ENCODE results near the gene TRAF3.

Gene TRAF3

GRCh38 chr14:102889615-102890014 is 112.4 kb downstream of the TRAF3 start:
- TF ChIP-seq YY1 (IDR thresholded peaks at IDR 0.05; ENCODE audit: low read depth) (no peak), MAX (IDR thresholded peaks at IDR 0.05) (no peak), CEBPB (IDR thresholded peaks at IDR 0.05) (no peak), RAD21 (IDR thresholded peaks at IDR 0.05; ENCODE audit: low read depth) (no peak), REST (IDR thresholded peaks at IDR 0.05; ENCODE audit: low read depth) (no peak), USF1 (IDR thresholded peaks at IDR 0.05) (no peak), EGR1 (IDR thresholded peaks at IDR 0.05) (no peak), CREB1 (IDR thresholded peaks at IDR 0.05; ENCODE audit: low read depth) (no peak)

GRCh38 chr14:102891111-102891510 is 113.9 kb downstream of the TRAF3 start:
- TF ChIP-seq YY1 (IDR thresholded peaks at IDR 0.05; ENCODE audit: low read depth) (no peak), CEBPB (IDR thresholded peaks at IDR 0.05) (no peak), TAF1 (IDR thresholded peaks at IDR 0.05; ENCODE audit: low read depth) (no peak), EGR1 (IDR thresholded peaks at IDR 0.05) (no peak), ZBTB7A (IDR thresholded peaks at IDR 0.05; ENCODE audit: low read depth) (no peak), RAD21 (IDR thresholded peaks at IDR 0.05; ENCODE audit: low read depth) (no peak), NFIC (IDR thresholded peaks at IDR 0.05) (no peak), REST (IDR thresholded peaks at IDR 0.05; ENCODE audit: low read depth) (no peak), CREB1 (IDR thresholded peaks at IDR 0.05; ENCODE audit: low read depth) (no peak), USF1 (IDR thresholded peaks at IDR 0.05) (no peak), FOXM1 (IDR thresholded peaks at IDR 0.05; ENCODE audit: borderline replicate concordance, low read depth) (no peak), TEAD4 (IDR thresholded peaks at IDR 0.05) (no peak), EP300 (IDR thresholded peaks at IDR 0.05; ENCODE audit: borderline replicate concordance) (no peak), TCF12 (IDR thresholded peaks at IDR 0.05; ENCODE audit: low read depth) (no peak), MAX (IDR thresholded peaks at IDR 0.05) (no peak)

- TF ChIP-seq TCF12 (IDR thresholded peaks at IDR 0.05; ENCODE audit: low read depth) (no peak), REST (IDR thresholded peaks at IDR 0.05; ENCODE audit: low read depth) (no peak), TAF1 (IDR thresholded peaks at IDR 0.05; ENCODE audit: low read depth) (no peak), TEAD4 (IDR thresholded peaks at IDR 0.05) (no peak)
These were observed 114.3 kb downstream of the TRAF3 start for GRCh38 chr14:102891556-102891955.

GRCh38 chr14:102892651-102893050 is 115.4 kb downstream of the TRAF3 start:
- TF ChIP-seq ZBTB7A (IDR thresholded peaks at IDR 0.05; ENCODE audit: low read depth) = no peak
- no peak for TF ChIP-seq FOXM1 (IDR thresholded peaks at IDR 0.05; ENCODE audit: borderline replicate concordance, low read depth)
- TF ChIP-seq EP300 (IDR thresholded peaks at IDR 0.05; ENCODE audit: borderline replicate concordance) = no peak
- no peak for TF ChIP-seq USF1 (IDR thresholded peaks at IDR 0.05)
- TF ChIP-seq TCF12 (IDR thresholded peaks at IDR 0.05; ENCODE audit: low read depth) = no peak
- no peak for TF ChIP-seq TEAD4 (IDR thresholded peaks at IDR 0.05)
- no peak for TF ChIP-seq REST (IDR thresholded peaks at IDR 0.05; ENCODE audit: low read depth)
- TF ChIP-seq YY1 (IDR thresholded peaks at IDR 0.05; ENCODE audit: low read depth) = no peak
- no peak for TF ChIP-seq EGR1 (IDR thresholded peaks at IDR 0.05)
- TF ChIP-seq CREB1 (IDR thresholded peaks at IDR 0.05; ENCODE audit: low read depth) = no peak
- no peak for TF ChIP-seq NFIC (IDR thresholded peaks at IDR 0.05)
- no peak for TF ChIP-seq MAX (IDR thresholded peaks at IDR 0.05)
- TF ChIP-seq CEBPB (IDR thresholded peaks at IDR 0.05) = no peak
- no peak for TF ChIP-seq TAF1 (IDR thresholded peaks at IDR 0.05; ENCODE audit: low read depth)
